ENCODE measurements around the gene HAPLN3. TPM values are rescaled to one million over a fixed set of nuclear protein-coding genes. Genes with fewer than 3 reads are reported as not detected.

Gene HAPLN3
- total and polyA plus RNA-seq, 2 experiments from 2014 or later: 4.5 to 6.7 TPM

- no peak for DNase-seq
- in situ Hi-C loops (cut with MboI): no loop called here
- Histone ChIP-seq H4K20me1 (ENCODE audit: insufficient read depth) (no peaks in the 10 kb centered on the region), H3K4me2 (ENCODE audit: unreplicated experiment) (no peak overlapping the region), H3K4me1 (ENCODE audit: insufficient read depth) (no peaks in the 10 kb centered on the region), H3K36me3 (ENCODE audit: low read depth) (no peaks in the 10 kb centered on the region), H3K4me3 (no peak overlapping the region), H3K27ac (no peak overlapping the region), H3K9me3 (ENCODE audit: low read depth) (no peaks in the 10 kb centered on the region), H3K27me3 (replicated peaks; ENCODE audit: insufficient read depth) (no peaks in the 10 kb centered on the region; the same call in 1 of the 2 replicates), H2AFZ (no peak overlapping the region), H3K79me2 (ENCODE audit: insufficient read depth) (no peaks in the 10 kb centered on the region), H3K9ac (no peak overlapping the region), H3K9me2 (ENCODE audit: insufficient read depth) (no peaks in the 10 kb centered on the region), H3F3A (ENCODE audit: insufficient read depth) (peaks cover 7% of the 10 kb centered on the region; the same call in 1 of the 2 replicates)
- WGBS, 2 experiments (ENCODE audit: low coverage in 1 of 2, low lambda C conversion rate in 2 of 2, missing lambda C conversion rate in 2 of 2): 56 to 64% methylated on average over 8 of the region's 8 CpGs
- TF ChIP-seq EZH2phosphoT487 (IDR thresholded peaks at IDR 0.05; ENCODE audit: insufficient read depth, low read depth): no peak
- no peak for TF ChIP-seq EZH2 (IDR thresholded peaks at IDR 0.05; ENCODE audit: insufficient read depth, poor library complexity, severe bottlenecking)
These were observed 61.6 kb downstream of the HAPLN3 start for GRCh38 chr15:88833731-88834100.

- no peak overlapping the region for H2AFZ ChIP-seq
These were observed 62.3 kb downstream of the HAPLN3 start for GRCh38 chr15:88832820-88833730.

GRCh38 chr15:88830016-88830415 is 65.3 kb downstream of the HAPLN3 start:
- Histone ChIP-seq H3K9ac (no peak overlapping the region), H4K20me1 (ENCODE audit: insufficient read depth) (no peaks in the 10 kb centered on the region), H3K79me2 (ENCODE audit: insufficient read depth) (no peaks in the 10 kb centered on the region), H3K27me3 (replicated peaks; ENCODE audit: insufficient read depth) (peaks cover 21% of the 10 kb centered on the region; the same call in 1 of the 2 replicates), H3K9me3 (ENCODE audit: low read depth) (no peaks in the 10 kb centered on the region), H3K27ac (no peak overlapping the region), H3K4me3 (no peak overlapping the region), H3K36me3 (ENCODE audit: low read depth) (no peaks in the 10 kb centered on the region), H3K9me2 (ENCODE audit: insufficient read depth) (no peaks in the 10 kb centered on the region), H3K4me1 (ENCODE audit: insufficient read depth) (no peaks in the 10 kb centered on the region), H3K4me2 (ENCODE audit: unreplicated experiment) (no peak overlapping the region), H2AFZ (no peak overlapping the region), H3F3A (ENCODE audit: insufficient read depth) (no peaks in the 10 kb centered on the region)
- no peak for TF ChIP-seq EZH2 (IDR thresholded peaks at IDR 0.05; ENCODE audit: insufficient read depth, poor library complexity, severe bottlenecking)
- in situ Hi-C loops (cut with MboI): no loop called here
- no peak for DNase-seq
- 32 to 45% methylated on average over 3 to 5 of the region's 5 CpGs for WGBS, 2 experiments (ENCODE audit: low coverage in 1 of 2, low lambda C conversion rate in 2 of 2, missing lambda C conversion rate in 2 of 2)

More at GRCh38 chr15:88832820-88833730, 62.3 kb downstream of the HAPLN3 start:
- no peaks in the 10 kb centered on the region for H3K4me1 ChIP-seq (ENCODE audit: insufficient read depth)
- no peaks in the 10 kb centered on the region for H4K20me1 ChIP-seq (ENCODE audit: insufficient read depth)
- in situ Hi-C loops (cut with MboI): no loop called here
- H3F3A ChIP-seq (ENCODE audit: insufficient read depth): peaks cover 7% of the 10 kb centered on the region; the same call in 1 of the 2 replicates
- no peaks in the 10 kb centered on the region; the same call in 1 of the 2 replicates for H3K27me3 ChIP-seq (replicated peaks; ENCODE audit: insufficient read depth)
- TF ChIP-seq EZH2 (IDR thresholded peaks at IDR 0.05; ENCODE audit: insufficient read depth, poor library complexity, severe bottlenecking) (no peak), EZH2phosphoT487 (IDR thresholded peaks at IDR 0.05; ENCODE audit: insufficient read depth, low read depth) (no peak)
- no peaks in the 10 kb centered on the region for H3K9me3 ChIP-seq (ENCODE audit: low read depth)
- 64% methylated on average over 12 of the region's 12 CpGs for WGBS, 2 experiments (ENCODE audit: low coverage in 1 of 2, low lambda C conversion rate in 2 of 2, missing lambda C conversion rate in 2 of 2)
- no peaks in the 10 kb centered on the region for H3K36me3 ChIP-seq (ENCODE audit: low read depth)
- H3K4me2 ChIP-seq (ENCODE audit: unreplicated experiment): no peak overlapping the region
- no peak overlapping the region for H3K4me3 ChIP-seq
- no peak overlapping the region for H3K27ac ChIP-seq
- H3K79me2 ChIP-seq (ENCODE audit: insufficient read depth): no peaks in the 10 kb centered on the region
- DNase-seq: no peak
- H3K9ac ChIP-seq: no peak overlapping the region
- H3K9me2 ChIP-seq (ENCODE audit: insufficient read depth): no peaks in the 10 kb centered on the region

GRCh38 chr15:88828791-88829190 is 66.6 kb downstream of the HAPLN3 start:
- no peak overlapping the region for H3K27ac ChIP-seq
- in situ Hi-C loops (cut with MboI): no loop called here
- peaks cover 28% of the 10 kb centered on the region; the same call in 1 of the 2 replicates for H3K27me3 ChIP-seq (replicated peaks; ENCODE audit: insufficient read depth)
- no peaks in the 10 kb centered on the region for H3K9me3 ChIP-seq (ENCODE audit: low read depth)
- no peaks in the 10 kb centered on the region for H3K79me2 ChIP-seq (ENCODE audit: insufficient read depth)
- no peak overlapping the region for H3K9ac ChIP-seq
- no peaks in the 10 kb centered on the region for H3F3A ChIP-seq (ENCODE audit: insufficient read depth)
- no peak overlapping the region for H3K4me2 ChIP-seq (ENCODE audit: unreplicated experiment)
- no peaks in the 10 kb centered on the region for H3K4me1 ChIP-seq (ENCODE audit: insufficient read depth)
- no peaks in the 10 kb centered on the region for H4K20me1 ChIP-seq (ENCODE audit: insufficient read depth)
- 53 to 56% methylated on average over 5 of the region's 5 CpGs for WGBS, 2 experiments (ENCODE audit: low coverage in 1 of 2, low lambda C conversion rate in 2 of 2, missing lambda C conversion rate in 2 of 2)
- H3K4me3 ChIP-seq: no peak overlapping the region
- H3K36me3 ChIP-seq (ENCODE audit: low read depth): no peaks in the 10 kb centered on the region
- no peak overlapping the region for H2AFZ ChIP-seq
- no peak for TF ChIP-seq EZH2 (IDR thresholded peaks at IDR 0.05; ENCODE audit: insufficient read depth, poor library complexity, severe bottlenecking)
- no peak for TF ChIP-seq EZH2phosphoT487 (IDR thresholded peaks at IDR 0.05; ENCODE audit: insufficient read depth, low read depth)
- no peak for DNase-seq
- H3K9me2 ChIP-seq (ENCODE audit: insufficient read depth): no peaks in the 10 kb centered on the region

Other genes starting within 250 kb of the HAPLN3 start
- not detected in 2 replicates for gene ACAN, start 92.1 kb downstream of the HAPLN3 start, total RNA-seq (2014; rRNA removed; shearing (Covaris generic))
- gene ACAN, start 92.1 kb downstream of the HAPLN3 start, polyA plus RNA-seq (2016; fragmentation: Nextera tagmentation; extraction: Ambion mirVana): not detected in 2 replicates
- 334 and 355 TPM in 2 replicates for gene MFGE8, start 17.8 kb upstream of the HAPLN3 start, total RNA-seq (2014; rRNA removed; shearing (Covaris generic))
- 411 and 437 TPM in 2 replicates for gene MFGE8, start 17.8 kb upstream of the HAPLN3 start, polyA plus RNA-seq (2016; fragmentation: Nextera tagmentation; extraction: Ambion mirVana)
- 24.2 and 28.7 TPM in 2 replicates for gene ABHD2, start 192.9 kb upstream of the HAPLN3 start, total RNA-seq (2014; rRNA removed; shearing (Covaris generic))
- gene ABHD2, start 192.9 kb upstream of the HAPLN3 start, polyA plus RNA-seq (2016; fragmentation: Nextera tagmentation; extraction: Ambion mirVana): 13.5 and 17.6 TPM in 2 replicates